K562 (cell line): ENCODE data around the gene MAD1L1. TPM values are rescaled to one million over a fixed set of nuclear protein-coding genes. Genes with fewer than 3 reads are reported as not detected.

Source experiments
- ATAC-seq: fragments of 200-7000 bp; cut with Tn5 transposase; 3 replicates; pipeline ENCODE4 v1.9.1; 2020; ENCODE audit warnings: moderate library complexity
- BruUV-seq: library from RNA; stranded (reverse); fragments of 400-500 nt; replicated peaks from 2 replicates; lab custom pipeline; 2021; lab: Mats Ljungman, UMichigan
- CTCF ChIA-PET: fragments of 300-600 bp; formaldehyde crosslinking; extraction: SDS; loops from one replicate; lab custom pipeline; 2021; ENCODE audit warnings: low intra/inter-chr PET ratio; lab: Yijun Ruan, JAX
- POLR2A ChIA-PET: fragments of 300-600, 350-650 bp; sonication (Branson Sonifier 250); formaldehyde crosslinking; extraction: SDS; loops from one replicate; lab custom pipeline; 2021; ENCODE audit warnings: antibody characterized with exemption, inconsistent platforms; lab: Yijun Ruan, JAX
- DNase-seq, 4 experiments: peaks; one replicate each; pipeline versions ENCODE4 v3.0.0 to v3.0.0-alpha.2; 2011 to 2018; ENCODE audit warnings: low spot score in 3 of 4, mixed read lengths in 3 of 4; ENCODE audit errors: extremely low read depth in 1 of 4
- FAIRE-seq: peaks from 2 replicates; lab custom pipeline; 2011; peaks lifted over from hg19 to GRCh38; lab: Jason Lieb, UNC
- H2AFZ ChIP-seq: 2 replicates; pipeline ENCODE4 v1.6.0; 2011; ENCODE audit warnings: low read depth, low read length, control low read depth, inconsistent platforms
- H3K27ac ChIP-seq: fragments of 200-600 bp; 3 replicates; pipeline ENCODE4 v1.8.0; 2011; ENCODE audit warnings: low read depth, mild to moderate bottlenecking, control low read depth, inconsistent platforms, low read length, moderate library complexity, mixed read lengths; ENCODE audit errors: extremely low read depth
- H3K27me3 ChIP-seq, 2 experiments: fragments of 300-600 bp in 1 of 2; 2 replicates in 1 of 2; 3 replicates in 1 of 2; pipeline versions ENCODE4 v1.6.0 to v1.8.0; 2011; ENCODE audit warnings: inconsistent platforms in 2 of 2, low read length in 2 of 2, mild to moderate bottlenecking in 1 of 2, mixed read lengths in 1 of 2, moderate library complexity in 1 of 2; ENCODE audit not compliant: control insufficient read depth in 2 of 2, insufficient read depth in 2 of 2
- H3K36me3 ChIP-seq: fragments of 300-600 bp; 3 replicates; pipeline ENCODE4 v1.8.0; 2011; ENCODE audit warnings: mild to moderate bottlenecking, low read length, inconsistent platforms; ENCODE audit not compliant: control insufficient read depth, insufficient read depth
- H3K4me1 ChIP-seq, 2 experiments: fragments of 200-600 bp in 1 of 2; replicated peaks in 1 of 2; 2 replicates in 1 of 2; 3 replicates in 1 of 2; pipeline versions ENCODE4 v1.5.1 to v1.8.0; 2011; ENCODE audit warnings: inconsistent platforms in 2 of 2, low read length in 2 of 2, mild to moderate bottlenecking in 1 of 2, mixed read lengths in 1 of 2, moderate library complexity in 1 of 2; ENCODE audit not compliant: control insufficient read depth in 2 of 2, insufficient read depth in 2 of 2
- H3K4me2 ChIP-seq: 2 replicates; pipeline ENCODE4 v1.6.1; 2011; ENCODE audit warnings: low read length, control low read depth, inconsistent platforms, mixed read lengths; ENCODE audit not compliant: insufficient read depth
- H3K4me3 ChIP-seq: fragments of 200-600 bp; sonication (generic), shearing (Covaris generic); 2 replicates; pipeline ENCODE4 v1.5.1; 2016; ENCODE audit warnings: control low read depth, inconsistent platforms
- H3K79me2 ChIP-seq: fragments of 200-600 bp; 3 replicates; pipeline ENCODE4 v1.8.0; 2011; ENCODE audit warnings: low read length, inconsistent platforms; ENCODE audit not compliant: control insufficient read depth, insufficient read depth
- H3K9ac ChIP-seq, 2 experiments: 2 replicates each; pipeline versions ENCODE4 v1.6.0 to v1.6.1; 2011; ENCODE audit warnings: low read depth in 2 of 2, low read length in 2 of 2, control low read depth in 1 of 2, inconsistent platforms in 1 of 2, mild to moderate bottlenecking in 1 of 2, mixed read lengths in 1 of 2; ENCODE audit not compliant: insufficient read depth in 1 of 2
- H3K9me1 ChIP-seq: one replicate; pipeline ENCODE4 v1.6.0; 2011; ENCODE audit warnings: inconsistent platforms, mild to moderate bottlenecking, low read length, moderate library complexity; ENCODE audit not compliant: control insufficient read depth, insufficient read depth
- H3K9me3 ChIP-seq: replicated peaks from 2 replicates; pipeline ENCODE4 v1.5.1; 2011; ENCODE audit warnings: low read depth, low read length, inconsistent platforms; ENCODE audit not compliant: control insufficient read depth, insufficient read depth
- H4K20me1 ChIP-seq: replicated peaks from 2 replicates; pipeline ENCODE4 v1.6.1; 2011; ENCODE audit warnings: low read length, inconsistent platforms, mixed read lengths; ENCODE audit not compliant: control insufficient read depth, insufficient read depth
- DACH1 ChIP-seq: fragments of 450-650 bp; IDR thresholded peaks from 2 replicates; pipeline ENCODE4 v1.6.1; 2018; ENCODE audit not compliant: partially characterized antibody
- ELF2 ChIP-seq: fragments of 250-450 bp; sonication (Bioruptor Pico); IDR thresholded peaks from 2 replicates; pipeline ENCODE4 v1.5.0; 2021; ENCODE audit warnings: mild to moderate bottlenecking
- KLF13 ChIP-seq: fragments of 450-650 bp; IDR thresholded peaks from 2 replicates; pipeline ENCODE4 v1.6.1; 2016; ENCODE audit warnings: missing genetic modification characterization, low read depth, mild to moderate bottlenecking, missing compliant biosample characterization, moderate library complexity, borderline replicate concordance
- MXD1 ChIP-seq: fragments of 250-450 bp; sonication (Bioruptor Pico); IDR thresholded peaks from 2 replicates; pipeline ENCODE4 v1.8.0; 2021; ENCODE audit warnings: borderline replicate concordance, mild to moderate bottlenecking, moderate library complexity; ENCODE audit not compliant: poor library complexity, severe bottlenecking
- RBM39 ChIP-seq: fragments of 200-400 bp; formaldehyde crosslinking; optimal IDR thresholded peaks from 2 replicates; pipeline ENCODE3; 2018; ENCODE audit warnings: low read depth, low read length
- TARDBP ChIP-seq: fragments of 450-650 bp; IDR thresholded peaks from 2 replicates; pipeline ENCODE4 v1.6.1; 2016
- WGBS: fragments of 100-300 bp; shearing (Covaris generic); methylation state at CpG from one replicate; pipeline ENCODE4 v1.1.6; 2016; ENCODE audit warnings: low coverage, mixed read lengths; ENCODE audit not compliant: insufficient coverage; ENCODE audit errors: missing lambda C conversion rate; 5-methylcytosine and 5-hydroxymethylcytosine counted together
- in situ Hi-C: fragments of 300-500 bp; cut with MboI; formaldehyde crosslinking; loops from 4 replicates; pipeline ENCODE4 v1.15.0; 2018; ENCODE audit warnings: inconsistent platforms, mixed read lengths
- intact Hi-C: fragments of 100-400 bp; cut with micrococcal nuclease; formaldehyde crosslinking; loops from 2 replicates; pipeline ENCODE4 v1.14.2; 2022
- polyA plus RNA-seq, 8 experiments: library from polyadenylated mRNA; depleted of rRNA in 4 of 8; stranded (reverse) in 5 of 8; unstranded in 3 of 8; fragments of >200 nt; fragmentation: Nextera tagmentation in 2 of 8; fragmentation: Illumina TruSeq in 1 of 8; extraction: Ambion mirVana in 2 of 8; extraction: Trizol in 1 of 8; gene quantifications; 2 replicates each; pipeline versions ENCODE4 v1.2.1 to v1.2.3, GENCODE V29; 2011 to 2014; ENCODE audit warnings: inconsistent platforms in 1 of 8, missing spikeins in 1 of 8
- total RNA-seq, 7 experiments: library from RNA; depleted of rRNA in 6 of 7; stranded (reverse); fragments of >200 nt in 6 of 7; fragmentation: Illumina TruSeq in 2 of 7; extraction: Trizol in 2 of 7; gene quantifications; 2 replicates each; pipeline versions ENCODE4 v1.2.1 to v1.2.3, GENCODE V29; 2011 to 2021; ENCODE audit warnings: low replicate concordance in 1 of 7
- TF ChIP-seq, protein P1 (sequence below), 3 experiments: fragments of 200-800 bp in 1 of 3; fragments of 250-450 bp in 1 of 3; fragments of 450-650 bp in 1 of 3; sonication (Bioruptor Pico) in 1 of 3; sonication (Bioruptor generic) in 1 of 3; formaldehyde crosslinking in 1 of 3; IDR thresholded peaks; 2 replicates each; pipeline versions ENCODE4 v1.6.1 to v1.8.0; 2016 to 2022; ENCODE audit warnings: mild to moderate bottlenecking in 2 of 3, missing genetic modification characterization in 2 of 3, missing compliant biosample characterization in 1 of 3, moderate library complexity in 1 of 3
- TF ChIP-seq, protein P2 (sequence below), 2 experiments: IDR thresholded peaks; 2 replicates each; pipeline ENCODE4 v1.6.1; 2012; ENCODE audit warnings: improper control_type of control experiment in 2 of 2, low read depth in 2 of 2, low read length in 2 of 2, borderline replicate concordance in 1 of 2

MAD1L1 gene
- total and polyA plus RNA-seq, 9 of the 15 experiments (the other 6 are each of a cell fraction or from before 2014, with no cell fraction given), result 1.7 to 89.7 (median 18.0) TPM

- TF ChIP-seq, protein P1, sequence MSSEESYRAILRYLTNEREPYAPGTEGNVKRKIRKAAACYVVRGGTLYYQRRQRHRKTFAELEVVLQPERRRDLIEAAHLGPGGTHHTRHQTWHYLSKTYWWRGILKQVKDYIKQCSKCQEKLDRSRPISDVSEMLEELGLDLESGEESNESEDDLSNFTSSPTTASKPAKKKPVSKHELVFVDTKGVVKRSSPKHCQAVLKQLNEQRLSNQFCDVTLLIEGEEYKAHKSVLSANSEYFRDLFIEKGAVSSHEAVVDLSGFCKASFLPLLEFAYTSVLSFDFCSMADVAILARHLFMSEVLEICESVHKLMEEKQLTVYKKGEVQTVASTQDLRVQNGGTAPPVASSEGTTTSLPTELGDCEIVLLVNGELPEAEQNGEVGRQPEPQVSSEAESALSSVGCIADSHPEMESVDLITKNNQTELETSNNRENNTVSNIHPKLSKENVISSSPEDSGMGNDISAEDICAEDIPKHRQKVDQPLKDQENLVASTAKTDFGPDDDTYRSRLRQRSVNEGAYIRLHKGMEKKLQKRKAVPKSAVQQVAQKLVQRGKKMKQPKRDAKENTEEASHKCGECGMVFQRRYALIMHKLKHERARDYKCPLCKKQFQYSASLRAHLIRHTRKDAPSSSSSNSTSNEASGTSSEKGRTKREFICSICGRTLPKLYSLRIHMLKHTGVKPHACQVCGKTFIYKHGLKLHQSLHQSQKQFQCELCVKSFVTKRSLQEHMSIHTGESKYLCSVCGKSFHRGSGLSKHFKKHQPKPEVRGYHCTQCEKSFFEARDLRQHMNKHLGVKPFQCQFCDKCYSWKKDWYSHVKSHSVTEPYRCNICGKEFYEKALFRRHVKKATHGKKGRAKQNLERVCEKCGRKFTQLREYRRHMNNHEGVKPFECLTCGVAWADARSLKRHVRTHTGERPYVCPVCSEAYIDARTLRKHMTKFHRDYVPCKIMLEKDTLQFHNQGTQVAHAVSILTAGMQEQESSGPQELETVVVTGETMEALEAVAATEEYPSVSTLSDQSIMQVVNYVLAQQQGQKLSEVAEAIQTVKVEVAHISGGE (CRISPR knock-in tag; IDR thresholded peaks at IDR 0.05), result no peak
- TF ChIP-seq ELF2 (no peak), DACH1 (no peak)
Measured at GRCh38 chr7:2152646-2153045, 80.1 kb downstream of the MAD1L1 start (continued).

DNA sequence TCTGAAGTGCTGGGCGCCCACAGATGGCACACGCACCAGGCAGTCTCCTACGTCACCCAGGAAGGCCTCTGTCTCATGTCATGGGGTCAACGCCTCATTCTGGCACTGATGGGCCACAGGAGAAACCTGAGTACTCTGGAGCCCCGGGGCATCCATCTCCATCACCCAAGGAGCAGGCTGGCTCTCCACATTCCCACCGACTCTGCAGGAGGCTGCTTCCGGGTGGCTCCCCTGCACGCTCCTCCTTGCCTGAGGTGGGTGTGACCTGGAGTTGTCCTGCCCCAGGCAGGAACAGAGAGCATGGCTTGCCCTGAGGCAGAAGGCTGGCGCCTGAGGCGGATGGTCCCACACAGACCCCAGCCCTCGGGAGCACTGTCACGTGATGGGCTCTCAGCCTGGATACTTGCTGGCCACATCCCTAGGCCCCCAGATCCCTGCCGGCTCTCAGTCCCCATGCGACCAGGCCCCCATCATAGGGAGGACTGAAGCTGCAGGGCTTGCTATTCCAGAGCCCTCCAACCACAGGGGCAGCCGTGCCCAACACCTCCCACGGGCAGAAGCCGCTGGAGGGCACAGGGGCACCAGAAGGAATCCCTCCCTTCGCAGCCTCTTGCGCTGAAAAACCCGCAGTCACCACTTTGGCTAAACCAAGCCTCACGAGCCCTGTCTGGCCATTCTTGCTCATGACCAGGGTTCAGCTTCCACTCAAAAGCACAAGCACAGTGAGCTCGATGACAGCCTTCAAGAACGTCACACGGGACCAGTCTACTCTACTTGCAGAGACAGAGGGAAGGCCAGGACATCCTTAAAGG lies 80.7 kb downstream of the MAD1L1 start:
- H3K9me3 ChIP-seq, result no peaks in the 10 kb centered on the region
- H3K4me3 ChIP-seq, result no peak overlapping the region
- H3K9ac ChIP-seq, result peak overlapping the region in 1 of 2 experiments; percentile 35; a peak in 1 of 4 replicates
- no peak for FAIRE-seq
- TF ChIP-seq KLF13, result no peak
- TF ChIP-seq, protein P2, sequence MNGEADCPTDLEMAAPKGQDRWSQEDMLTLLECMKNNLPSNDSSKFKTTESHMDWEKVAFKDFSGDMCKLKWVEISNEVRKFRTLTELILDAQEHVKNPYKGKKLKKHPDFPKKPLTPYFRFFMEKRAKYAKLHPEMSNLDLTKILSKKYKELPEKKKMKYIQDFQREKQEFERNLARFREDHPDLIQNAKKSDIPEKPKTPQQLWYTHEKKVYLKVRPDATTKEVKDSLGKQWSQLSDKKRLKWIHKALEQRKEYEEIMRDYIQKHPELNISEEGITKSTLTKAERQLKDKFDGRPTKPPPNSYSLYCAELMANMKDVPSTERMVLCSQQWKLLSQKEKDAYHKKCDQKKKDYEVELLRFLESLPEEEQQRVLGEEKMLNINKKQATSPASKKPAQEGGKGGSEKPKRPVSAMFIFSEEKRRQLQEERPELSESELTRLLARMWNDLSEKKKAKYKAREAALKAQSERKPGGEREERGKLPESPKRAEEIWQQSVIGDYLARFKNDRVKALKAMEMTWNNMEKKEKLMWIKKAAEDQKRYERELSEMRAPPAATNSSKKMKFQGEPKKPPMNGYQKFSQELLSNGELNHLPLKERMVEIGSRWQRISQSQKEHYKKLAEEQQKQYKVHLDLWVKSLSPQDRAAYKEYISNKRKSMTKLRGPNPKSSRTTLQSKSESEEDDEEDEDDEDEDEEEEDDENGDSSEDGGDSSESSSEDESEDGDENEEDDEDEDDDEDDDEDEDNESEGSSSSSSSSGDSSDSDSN (IDR thresholded peaks at IDR 0.05; ENCODE audit: borderline replicate concordance in 1 of 2, low read depth in 2 of 2, low read length in 2 of 2), result no peak
- TF ChIP-seq RBM39, result no peak
- no peak for TF ChIP-seq MXD1 (CRISPR knock-in tag)
- TF ChIP-seq TARDBP, result no peak
- no peak overlapping the region for H3K4me2 ChIP-seq
- intact Hi-C loops, result no loop called here
- H3K27me3 ChIP-seq, result no peaks in the 10 kb centered on the region
- DNase-seq, result no peak
- H3K4me1 ChIP-seq, result peaks cover 0 to 13% of the 10 kb centered on the region in 2 experiments; a peak in 1 of 5 replicates
- ATAC-seq, result no peak
- no peaks in the 10 kb centered on the region for H3K79me2 ChIP-seq
- H3K36me3 ChIP-seq, result peaks cover 19% of the 10 kb centered on the region; the same call in 2 of the 3 replicates
- peaks cover 6% of the 10 kb centered on the region; the same call in 1 of the 2 replicates for H4K20me1 ChIP-seq
- BruUV-seq, result no TSS peak
- in situ Hi-C loops, result no loop called here
- H3K9me1 ChIP-seq, result no peaks in the 10 kb centered on the region
- no peak overlapping the region for H2AFZ ChIP-seq
- H3K27ac ChIP-seq, result no peak overlapping the region
- 94% methylated on average over 19 of the region's 24 CpGs for WGBS
- ChIA-PET POLR2A (interaction anchor here (0.6 to 0.7 kb wide), 3 partner anchors 13 to 270 kb away, joined by 3 to 4 read pairs (median 3); no protein-coding TSS in a partner anchor), CTCF (no interaction called here)
